Neutrophil (primary cell): ENCODE measurements around the gene PIP4K2C.
"Not testable (repeated sequence)": the region's sequence is repeated elsewhere in the genome, so short reads cannot be mapped to it uniquely, and the experiment has no call there.

Experiments
- H3K27ac ChIP-seq: fragments of 200-600 bp; sonication (generic); 2 replicates; pipeline ENCODE4 v1.5.1; 2016; ENCODE audit warnings: mild to moderate bottlenecking, moderate library complexity
- H3K27me3 ChIP-seq: fragments of 200-600 bp; sonication (generic); 2 replicates; pipeline ENCODE4 v1.6.0; 2016; ENCODE audit warnings: mild to moderate bottlenecking
- H3K36me3 ChIP-seq: fragments of 200-600 bp; sonication (generic); 2 replicates; pipeline ENCODE4 v1.5.1; 2017
- H3K4me1 ChIP-seq, 2 experiments: fragments of 200-600 bp in 1 of 2; sonication (generic) in 1 of 2; 1 replicate in 1 of 2; 2 replicates in 1 of 2; pipeline versions ENCODE4 v1.5.1 to v1.6.1; 2013 to 2016; ENCODE audit warnings: low read depth in 1 of 2, low read length in 1 of 2, mild to moderate bottlenecking in 1 of 2, moderate library complexity in 1 of 2; ENCODE audit not compliant: control insufficient read depth in 1 of 2, insufficient read depth in 1 of 2
- H3K4me3 ChIP-seq, 2 experiments: fragments of 200-600 bp in 1 of 2; sonication (generic) in 1 of 2; 1 replicate in 1 of 2; 2 replicates in 1 of 2; pipeline ENCODE4 v1.5.1; 2013 to 2016; ENCODE audit warnings: low read depth in 1 of 2, low read length in 1 of 2, mild to moderate bottlenecking in 1 of 2, moderate library complexity in 1 of 2
- H3K9me3 ChIP-seq: fragments of 200-600 bp; sonication (generic); 2 replicates; pipeline ENCODE4 v1.5.1; 2016
- CTCF ChIP-seq: fragments of 200-600 bp; sonication (generic); IDR thresholded peaks from 2 replicates; pipeline ENCODE4 v1.5.1; 2016; ENCODE audit warnings: antibody characterized with exemption

The PIP4K2C gene

DNA sequence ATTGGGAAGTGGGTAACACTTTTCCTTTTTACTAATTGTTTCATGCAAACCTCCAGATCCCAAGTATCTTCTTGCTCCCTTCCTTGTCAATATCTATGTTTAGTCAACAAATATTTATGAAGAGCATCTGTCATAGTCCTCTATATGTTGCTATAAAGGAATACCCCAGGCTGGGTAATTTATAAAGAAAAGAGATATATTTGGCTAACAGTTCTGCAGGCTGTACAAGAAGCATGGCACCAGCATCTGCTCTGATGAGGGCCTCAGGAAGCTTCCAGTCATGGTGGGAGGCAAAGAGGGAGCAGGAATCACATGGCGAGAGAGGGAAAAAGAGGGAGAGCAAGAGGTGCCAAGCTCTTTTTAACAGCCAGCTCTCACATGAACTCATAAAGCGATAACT lies 36.5 kb upstream of the PIP4K2C start:
- TF ChIP-seq CTCF, result no peak
- no peak overlapping the region for H3K4me3 ChIP-seq

GRCh38 chr12:57554897-57555296 lies 36.1 kb upstream of the PIP4K2C start:
- Histone ChIP-seq H3K9me3 (no peaks in the 10 kb centered on the region), H3K4me3 (no peak overlapping the region)

More for the DNA sequence above, 36.5 kb upstream of the PIP4K2C start:
- H3K36me3 ChIP-seq, result no peaks in the 10 kb centered on the region
- peaks cover 63% of the 10 kb centered on the region for H3K27me3 ChIP-seq
- H3K9me3 ChIP-seq, result no peaks in the 10 kb centered on the region
- H3K4me1 ChIP-seq, result peaks cover 5 to 9% of the 10 kb centered on the region in 2 experiments
- no peak overlapping the region for H3K27ac ChIP-seq

DNA sequence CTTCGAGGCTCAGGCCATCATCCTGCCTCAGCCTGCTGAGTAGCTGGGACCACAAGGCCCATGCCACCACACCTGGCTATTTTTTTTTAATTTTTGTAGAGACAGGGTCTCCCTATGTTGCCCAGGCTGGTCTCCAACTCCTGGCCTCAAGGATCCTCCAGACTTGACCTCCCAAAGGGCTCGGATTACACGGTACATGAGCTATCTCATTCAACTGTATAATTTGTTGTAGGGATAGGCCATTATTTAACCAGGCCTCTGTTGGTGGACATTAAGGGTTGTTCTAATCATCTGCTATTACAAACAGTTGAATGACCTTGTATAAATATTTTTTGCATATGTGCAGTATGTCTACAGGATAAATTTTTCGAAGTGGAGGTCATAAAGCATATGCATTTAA lies 32.1 kb upstream of the PIP4K2C start:
- H3K36me3 ChIP-seq, result no peaks in the 10 kb centered on the region
- TF ChIP-seq CTCF, result no peak

More at GRCh38 chr12:57554897-57555296, 36.1 kb upstream of the PIP4K2C start:
- no peaks in the 10 kb centered on the region for H3K36me3 ChIP-seq
- peaks cover 4 to 5% of the 10 kb centered on the region in 2 experiments for H3K4me1 ChIP-seq
- H3K27me3 ChIP-seq, result peaks cover 63% of the 10 kb centered on the region
- H3K27ac ChIP-seq, result no peak overlapping the region
- TF ChIP-seq CTCF, result no peak

DNA sequence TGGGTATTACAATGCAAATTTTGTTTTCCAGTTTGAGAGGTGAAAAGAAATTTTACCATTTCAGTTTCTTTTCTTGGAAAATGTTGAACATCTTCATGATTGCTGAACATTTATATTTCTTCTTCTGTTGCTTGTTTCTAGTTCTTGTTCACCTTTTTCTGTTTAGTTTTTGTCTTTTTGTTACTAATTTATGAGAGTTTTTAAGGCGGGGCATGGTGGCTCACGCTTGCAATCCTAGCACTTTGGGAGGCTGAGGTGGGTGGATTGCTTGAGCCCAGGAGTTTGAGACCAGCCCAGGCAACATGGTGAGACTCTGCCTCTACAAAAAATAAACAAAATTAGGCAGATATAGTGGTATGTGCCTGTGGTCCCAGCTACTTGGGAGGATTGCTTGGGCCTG lies 30.5 kb upstream of the PIP4K2C start:
- Histone ChIP-seq H3K9me3 (no peaks in the 10 kb centered on the region), H3K27me3 (peaks cover 65% of the 10 kb centered on the region), H3K4me3 (no peak overlapping the region), H3K4me1 (no peaks in the 10 kb centered on the region), H3K36me3 (no peaks in the 10 kb centered on the region), H3K27ac (no peak overlapping the region)
- no peak for TF ChIP-seq CTCF

More for the DNA sequence above, 32.1 kb upstream of the PIP4K2C start:
- H3K4me1 ChIP-seq, result no peaks in the 10 kb centered on the region
- no peak overlapping the region for H3K27ac ChIP-seq
- peaks cover 61% of the 10 kb centered on the region for H3K27me3 ChIP-seq
- H3K9me3 ChIP-seq, result no peaks in the 10 kb centered on the region
- no peak overlapping the region for H3K4me3 ChIP-seq

DNA sequence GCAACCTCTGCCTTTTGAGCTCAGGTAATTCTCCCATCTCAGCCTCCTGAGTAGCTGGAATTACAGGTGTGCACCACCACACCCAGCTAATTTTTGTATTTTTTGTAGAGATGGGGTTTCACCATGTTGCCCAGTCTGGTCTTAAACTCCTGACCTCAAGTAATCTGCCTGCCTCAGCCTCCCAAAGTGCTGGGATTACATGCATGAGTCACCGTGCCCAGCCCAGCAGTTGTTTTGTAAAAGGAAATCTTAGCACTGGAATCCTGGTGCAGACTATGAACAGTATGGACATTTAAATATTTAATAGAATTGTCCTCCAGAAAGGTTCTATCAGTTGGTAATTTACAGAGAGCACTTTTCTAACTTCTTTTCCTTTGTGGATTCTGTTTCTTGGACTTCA lies 29.9 kb upstream of the PIP4K2C start:
- not testable (repeated sequence) for H3K4me3 ChIP-seq, H3K36me3 ChIP-seq, H3K4me1 ChIP-seq, H3K9me3 ChIP-seq, H3K27ac ChIP-seq
- peaks cover 65% of the 10 kb centered on the region for H3K27me3 ChIP-seq

GRCh38 chr12:57563358-57563757 lies 27.6 kb upstream of the PIP4K2C start:
- no peak overlapping the region for H3K4me3 ChIP-seq
- H3K4me1 ChIP-seq, result no peaks in the 10 kb centered on the region
- H3K9me3 ChIP-seq, result no peaks in the 10 kb centered on the region
- no peak overlapping the region for H3K27ac ChIP-seq
- no peak for TF ChIP-seq CTCF
- no peaks in the 10 kb centered on the region for H3K36me3 ChIP-seq
- H3K27me3 ChIP-seq, result peaks cover 56% of the 10 kb centered on the region
